NCI-H2107 treated with DMSO at 0.1 percent for 48 hours (cell line): ENCODE measurements around the gene SPATA31A1.
"Not testable (repeated sequence)": the region's sequence is repeated elsewhere in the genome, so short reads cannot be mapped to it uniquely, and the experiment has no call there.

ENCODE experiments used
- DNase-seq: peaks from one replicate; lab custom pipeline; 2025; ENCODE audit not compliant: unreplicated experiment; lab: John Stamatoyannopoulos, UW

Gene SPATA31A1

GRCh38 chr9:39355369-39355768, at the start of gene SPATA31A1:
TSS of gene SPATA31A1 (plus strand) at chr9:39355669. CDS start at chr9:39355731, 62 bp downstream.
- DNase-seq = not testable (repeated sequence)

DNA sequence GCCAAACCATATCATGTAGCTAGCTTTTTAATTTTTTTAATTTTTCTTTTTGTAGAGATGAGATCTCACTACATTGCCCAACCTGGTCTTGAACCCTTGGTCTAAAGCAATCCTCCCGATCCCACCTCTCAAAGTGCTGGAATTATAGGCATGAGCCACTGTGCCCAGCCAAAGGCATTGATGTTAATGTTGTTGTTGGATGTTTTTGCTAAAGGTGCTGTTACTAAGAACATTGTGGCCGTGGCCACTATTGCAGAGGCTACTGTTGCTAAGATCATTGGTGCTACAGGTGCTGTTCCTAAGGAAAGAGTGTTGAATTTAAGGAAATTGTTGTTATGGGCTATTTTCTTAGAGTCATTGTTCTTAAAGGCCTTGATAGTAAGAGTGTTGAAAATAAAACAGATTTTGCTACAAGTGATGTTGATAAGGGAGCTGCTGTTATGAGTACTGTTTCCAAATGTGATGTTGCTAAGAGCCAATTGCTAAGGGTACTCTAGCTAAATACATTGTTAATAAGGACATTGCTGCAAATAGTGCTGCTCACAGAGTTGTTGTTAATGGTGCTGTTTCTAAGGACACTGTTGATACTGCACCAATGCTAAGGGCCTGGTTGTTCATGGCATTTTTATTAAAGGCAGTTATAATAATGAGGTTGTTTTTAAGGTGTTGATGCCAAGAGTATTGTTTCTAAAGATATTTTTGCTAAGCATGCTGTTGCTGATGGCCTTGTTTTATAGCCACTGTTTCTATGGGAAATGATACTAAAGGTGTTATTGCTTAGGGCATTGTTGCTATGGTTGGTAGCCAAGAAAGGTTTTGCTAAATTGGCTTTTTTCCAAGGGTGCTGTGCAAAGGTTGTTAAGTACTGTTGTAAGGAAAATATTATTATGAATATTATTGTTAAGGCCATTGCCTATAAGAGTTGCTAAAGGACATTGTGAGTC, 52.1 kb downstream of the SPATA31A1 start:
- DNase-seq = not testable (repeated sequence)

DNA sequence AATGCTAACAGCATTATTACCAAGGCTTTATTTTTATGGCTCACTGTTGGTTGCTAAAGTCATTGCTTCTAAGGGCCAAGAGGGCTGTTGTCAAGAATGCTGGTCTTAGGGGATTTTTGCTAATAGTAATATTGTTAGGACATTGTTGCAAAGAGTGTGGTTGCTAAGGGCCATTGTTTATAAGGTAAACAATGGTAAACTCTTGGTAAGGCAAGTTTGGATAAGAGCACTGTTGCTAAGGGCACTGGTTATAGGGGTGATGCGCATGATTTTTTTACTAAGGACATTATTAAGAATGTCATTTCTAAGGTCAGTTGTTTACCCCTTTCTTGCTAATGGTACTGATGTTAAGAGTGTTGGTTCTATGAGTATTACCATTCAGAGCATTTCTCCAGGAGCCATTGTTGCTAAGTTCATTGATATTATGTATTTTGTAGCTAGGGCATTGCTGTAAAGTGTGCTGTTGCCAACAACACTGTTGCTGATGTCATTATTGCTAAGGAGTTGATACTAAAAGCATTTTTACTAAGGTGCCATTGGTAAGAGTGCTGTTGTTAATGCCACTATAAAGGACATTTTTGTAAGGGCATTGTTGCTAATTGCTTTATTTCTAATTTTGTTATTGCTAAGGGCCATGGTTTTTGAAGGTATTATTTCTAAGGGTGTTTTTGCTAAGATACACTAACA, 55.9 kb downstream of the SPATA31A1 start:
- not testable (repeated sequence) for DNase-seq
